ENCODE measurements around the gene UBE4B. TPM values are rescaled to one million over a fixed set of nuclear protein-coding genes. Genes with fewer than 3 reads are reported as not detected.

Gene UBE4B
- total and polyA plus RNA-seq, 2 experiments from 2014 or later = 28.4 to 115 TPM

- H3K4me1 ChIP-seq (ENCODE audit: insufficient read depth) = no peaks in the 10 kb centered on the region
- peaks cover 40% of the 10 kb centered on the region for H3K36me3 Mint-ChIP-seq (ENCODE audit: low read depth)
- TF ChIP-seq STAT1 (IDR thresholded peaks at IDR 0.05; ENCODE audit: unreplicated experiment) (no peak), ZNF331 (CRISPR knock-in tag; IDR thresholded peaks at IDR 0.05; ENCODE audit: low read depth) (no peak), REST (IDR thresholded peaks at IDR 0.05; ENCODE audit: unreplicated experiment) (no peak), ETS1 (IDR thresholded peaks at IDR 0.05) (no peak), EZH2 (IDR thresholded peaks at IDR 0.05; ENCODE audit: low read depth, unreplicated experiment) (no peak), CTCF (conservative IDR thresholded peaks at IDR 0.05; ENCODE audit: low read depth in 2 of 2) (no peak), JUNB (IDR thresholded peaks at IDR 0.05; ENCODE audit: unreplicated experiment) (no peak), NANOG (IDR thresholded peaks at IDR 0.05; ENCODE audit: borderline replicate concordance) (no peak)
- H3K27me3 ChIP-seq (ENCODE audit: insufficient read depth) = no peaks in the 10 kb centered on the region
- no peaks in the 10 kb centered on the region; the same call in 1 of the 2 replicates for H3F3A ChIP-seq (replicated peaks; ENCODE audit: low read depth)
- H3K9me2 ChIP-seq (ENCODE audit: insufficient read depth) = no peaks in the 10 kb centered on the region
- H3K4me3 ChIP-seq = no peak overlapping the region
- no peaks in the 10 kb centered on the region for H3K79me2 ChIP-seq (replicated peaks; ENCODE audit: insufficient read depth)
- H3K4me1 Mint-ChIP-seq = no peaks in the 10 kb centered on the region
- no peak overlapping the region for H2AFZ ChIP-seq
- H3K4me2 ChIP-seq = no peak overlapping the region
- H4K20me1 ChIP-seq (replicated peaks; ENCODE audit: insufficient read depth) = peaks cover 3% of the 10 kb centered on the region
- peaks cover 7% of the 10 kb centered on the region for H3K27me3 Mint-ChIP-seq (ENCODE audit: insufficient read depth, low read depth, poor library complexity)
- ATAC-seq (no peak), DNase-seq (ENCODE audit: low spot score) (no peak)
- no peak overlapping the region; the same call in 1 of the 2 replicates for H3K27ac ChIP-seq (ENCODE audit: low read depth)
- H3K9me3 Mint-ChIP-seq = no peaks in the 10 kb centered on the region
- peaks cover 12% of the 10 kb centered on the region; the same call in 1 of the 2 replicates for H3K36me3 ChIP-seq (ENCODE audit: insufficient read depth)
- H3K27ac Mint-ChIP-seq = no peak overlapping the region
- H3K4me3 Mint-ChIP-seq = no peak overlapping the region
These were observed 129.0 kb downstream of the UBE4B start for GRCh38 chr1:10161541-10162290.

All from GM23338 (cell line).